Mesothelial cell of epicardium (in vitro differentiated cells): ENCODE measurements around the gene NAP1L1. TPM values are rescaled to one million over a fixed set of nuclear protein-coding genes. Genes with fewer than 3 reads are reported as not detected.
A peak's percentile ranks its signal among the peaks of the same experiment; 100 is the strongest.

Experiments
- DNase-seq, 2 experiments: peaks; one replicate each; pipeline ENCODE4 v3.0.0; 2021; ENCODE audit warnings: low spot score in 2 of 2; ENCODE audit not compliant: unreplicated experiment in 2 of 2
- H3K27ac Mint-ChIP-seq: 2 replicates; pipeline ENCODE4 v1.8.0; 2021; ENCODE audit warnings: mixed read lengths
- H3K27me3 Mint-ChIP-seq: 2 replicates; pipeline ENCODE4 v1.8.0; 2021; ENCODE audit warnings: low read depth, mixed read lengths
- H3K36me3 Mint-ChIP-seq: 2 replicates; pipeline ENCODE4 v1.8.0; 2021; ENCODE audit warnings: mixed read lengths
- H3K4me1 Mint-ChIP-seq: 2 replicates; pipeline ENCODE4 v1.8.0; 2021; ENCODE audit warnings: mixed read lengths
- H3K4me3 Mint-ChIP-seq: 2 replicates; pipeline ENCODE4 v1.8.0; 2021; ENCODE audit warnings: mild to moderate bottlenecking, moderate library complexity, mixed read lengths
- H3K9me3 Mint-ChIP-seq: 2 replicates; pipeline ENCODE4 v1.8.0; 2021; ENCODE audit warnings: mixed read lengths
- CTCF ChIP-seq: fragments of 200-600 bp; sonication (generic); IDR thresholded peaks from one replicate; pipeline ENCODE4 v1.5.0; 2021; ENCODE audit warnings: antibody characterized with exemption; ENCODE audit not compliant: unreplicated experiment
- total RNA-seq: library from RNA; stranded (reverse); gene quantifications from 3 replicates; pipeline ENCODE4 v1.2.1, GENCODE V29; 2021

Gene NAP1L1
- total RNA-seq, 1 donor from 2014 or later = 887 TPM

GRCh38 chr12:76081909-76082308 is 2.6 kb downstream of the NAP1L1 start:
- peak overlapping the region; percentile 1 for H3K4me3 Mint-ChIP-seq
- peaks cover 33% of the 10 kb centered on the region for H3K4me1 Mint-ChIP-seq
- DNase-seq = no peak
- H3K9me3 Mint-ChIP-seq = peaks cover 19% of the 10 kb centered on the region
- H3K27me3 Mint-ChIP-seq = no peaks in the 10 kb centered on the region
- H3K36me3 Mint-ChIP-seq = peaks cover 35% of the 10 kb centered on the region
- TF ChIP-seq CTCF = no peak
- H3K27ac Mint-ChIP-seq = peak overlapping the region; percentile 39

GRCh38 chr12:76080729-76081415 is 3.6 kb downstream of the NAP1L1 start:
- no peaks in the 10 kb centered on the region for H3K27me3 Mint-ChIP-seq
- H3K4me3 Mint-ChIP-seq = no peak overlapping the region
- DNase-seq = no peak
- TF ChIP-seq CTCF = no peak
- H3K4me1 Mint-ChIP-seq = peaks cover 35% of the 10 kb centered on the region
- H3K9me3 Mint-ChIP-seq = peaks cover 19% of the 10 kb centered on the region
- H3K27ac Mint-ChIP-seq = no peak overlapping the region
- peaks cover 35% of the 10 kb centered on the region for H3K36me3 Mint-ChIP-seq

DNA sequence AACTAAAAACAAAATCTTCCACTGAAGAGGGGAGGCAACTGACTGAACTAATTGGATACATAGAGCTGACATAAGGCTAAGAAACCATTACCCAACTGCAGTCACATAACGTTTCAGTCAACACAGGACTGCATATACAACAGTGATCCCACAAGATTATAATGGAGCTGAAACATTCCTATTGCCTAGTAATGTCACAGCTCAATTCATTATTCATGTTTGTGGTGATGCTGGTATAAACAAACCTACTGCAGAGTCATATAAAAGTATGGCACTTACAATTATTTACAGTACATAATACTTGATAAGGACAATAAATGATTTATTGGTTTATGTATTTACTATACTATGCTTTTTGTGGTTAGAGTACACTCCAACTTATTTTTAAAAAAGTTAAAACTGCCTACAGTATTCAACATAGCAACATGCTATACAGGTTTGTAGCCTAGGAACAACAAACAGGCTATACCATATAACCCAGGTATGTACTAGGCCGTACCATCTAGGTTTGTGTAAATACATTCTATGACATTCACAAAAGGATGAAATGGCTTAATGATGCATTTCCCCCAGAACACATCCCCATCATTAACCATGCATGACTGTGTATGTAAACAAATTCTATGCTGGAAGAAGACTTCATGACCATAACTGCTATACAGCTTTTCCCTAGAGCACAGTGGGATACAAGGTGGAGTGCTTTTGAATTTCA is 4.3 kb downstream of the NAP1L1 start:
- Mint-ChIP-seq H3K27me3 (no peaks in the 10 kb centered on the region), H3K27ac (peak overlapping the region; percentile 25), H3K36me3 (peaks cover 35% of the 10 kb centered on the region), H3K4me3 (no peak overlapping the region), H3K4me1 (peaks cover 30% of the 10 kb centered on the region), H3K9me3 (peaks cover 19% of the 10 kb centered on the region)
- TF ChIP-seq CTCF = no peak
- DNase-seq = no peak

- no peak for DNase-seq
- TF ChIP-seq CTCF = no peak
- peaks cover 19% of the 10 kb centered on the region for H3K9me3 Mint-ChIP-seq
- H3K36me3 Mint-ChIP-seq = peaks cover 35% of the 10 kb centered on the region
- no peaks in the 10 kb centered on the region for H3K27me3 Mint-ChIP-seq
- H3K27ac Mint-ChIP-seq = no peak overlapping the region
- H3K4me3 Mint-ChIP-seq = no peak overlapping the region
- H3K4me1 Mint-ChIP-seq = peaks cover 29% of the 10 kb centered on the region
These were observed 5.7 kb downstream of the NAP1L1 start for GRCh38 chr12:76078748-76079147.

DNA sequence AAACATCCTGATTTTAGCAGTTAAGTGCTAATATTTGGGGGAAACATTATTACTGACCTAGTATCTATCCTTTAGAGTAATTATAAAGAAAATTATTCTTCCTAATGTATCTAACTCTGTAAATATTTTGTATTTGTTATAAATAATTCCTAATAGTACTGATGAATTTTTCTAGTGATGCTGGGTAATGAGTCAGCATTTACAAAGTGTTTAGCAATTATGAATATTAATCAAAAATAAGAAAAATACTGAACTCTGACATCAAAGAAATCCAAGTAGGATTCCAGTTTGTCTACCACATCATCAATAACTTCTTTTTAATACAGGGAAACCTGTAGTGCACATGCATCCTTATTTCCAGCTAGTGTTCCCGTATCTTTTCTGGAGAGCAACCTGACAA is 9.0 kb downstream of the NAP1L1 start:
- no peak for TF ChIP-seq CTCF
- no peak for DNase-seq
- H3K27ac Mint-ChIP-seq = no peak overlapping the region
- H3K27me3 Mint-ChIP-seq = no peaks in the 10 kb centered on the region
- H3K9me3 Mint-ChIP-seq = peaks cover 21% of the 10 kb centered on the region
- H3K36me3 Mint-ChIP-seq = peaks cover 48% of the 10 kb centered on the region
- H3K4me1 Mint-ChIP-seq = peaks cover 17% of the 10 kb centered on the region
- H3K4me3 Mint-ChIP-seq = no peak overlapping the region
